ENCODE measurements around the gene RNF31. TPM values are rescaled to one million over a fixed set of nuclear protein-coding genes. Genes with fewer than 3 reads are reported as not detected.

RNF31 gene
- total RNA-seq, 1 experiment from 2014 or later: 48.6 TPM

DNA sequence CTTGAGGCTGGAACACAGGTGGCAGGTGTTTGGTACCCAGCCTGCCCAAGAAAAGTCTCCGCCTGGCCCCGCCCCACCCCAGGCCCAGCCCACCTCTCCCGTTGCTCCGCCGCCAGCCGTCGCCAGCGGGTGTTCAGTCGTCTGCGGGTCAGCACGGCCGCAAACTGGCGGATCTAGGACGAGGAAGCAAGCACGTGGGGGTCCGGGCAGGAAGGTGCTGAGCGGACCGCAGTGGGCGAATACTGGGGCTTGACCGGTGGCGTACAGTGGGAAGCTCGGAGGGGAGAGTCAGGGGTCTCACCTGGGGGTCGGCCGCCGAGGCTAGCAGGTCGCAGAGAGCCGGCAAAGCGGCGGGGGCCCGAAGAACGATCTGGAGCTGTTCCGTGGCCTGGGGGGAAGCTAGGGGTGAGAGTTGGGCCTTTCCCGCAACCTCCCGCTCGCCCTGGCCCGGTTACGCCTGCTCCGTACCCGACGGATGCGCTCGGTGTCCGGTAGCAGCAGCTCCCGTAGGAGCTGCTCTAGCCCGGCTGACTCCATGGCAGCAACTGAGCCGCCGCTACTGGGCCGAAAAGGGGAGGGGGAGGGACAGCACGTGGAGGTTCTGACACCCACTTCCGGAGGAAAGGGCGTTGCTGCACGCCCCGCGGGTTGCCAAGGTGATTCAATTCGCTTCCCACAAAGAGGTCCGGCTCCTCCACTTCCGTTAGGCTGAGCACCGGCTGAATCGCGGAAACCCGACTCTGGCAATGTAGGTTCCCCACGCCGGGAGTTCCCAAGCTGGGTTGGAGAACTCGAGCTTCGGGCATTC is 41.2 kb downstream of the RNF31 start, which contains the start of gene IPO4:
Gene IPO4, minus strand, starts transcription at position 566 of the 808 bp plus-strand sequence. Its CDS starts 29 bp downstream, at position 537.
- DNase-seq (ENCODE audit: low read depth, low spot score) (peak; percentile 69), ATAC-seq (peak; percentile 93)
- 0 out of 2 replicates have a peak, but pooled peaks cover 10% of the 10 kb centered on the region for H3K4me1 ChIP-seq (ENCODE audit: control insufficient read depth, insufficient read depth, low read length)
- ChIA-PET POLR2A (interaction anchor here (1.0 kb wide), 1 partner anchor 54 kb away, joined by 6 read pairs; the partner anchor contains the start of gene TINF2), CTCF (no interaction called here)
- H3K27ac ChIP-seq (ENCODE audit: low read length): peak within 1 kb of the TSS; percentile 83
- no peaks in the 10 kb centered on the region for H3K9me3 ChIP-seq (ENCODE audit: control insufficient read depth, insufficient read depth, low read depth, low read length)
- H3K4me3 ChIP-seq (ENCODE audit: low read depth in 2 of 2, low read length in 2 of 2): peak within 1 kb of the TSS; percentile 81 to 82
- TF ChIP-seq SIN3A (IDR thresholded peaks at IDR 0.05; ENCODE audit: borderline replicate concordance, insufficient read depth, low read depth, low read length) (peak; percentile 94), POLR2AphosphoS5 (IDR thresholded peaks at IDR 0.05; ENCODE audit: low read depth, low read length) (peak; percentile 90)
- TF ChIP-seq, protein P1, sequence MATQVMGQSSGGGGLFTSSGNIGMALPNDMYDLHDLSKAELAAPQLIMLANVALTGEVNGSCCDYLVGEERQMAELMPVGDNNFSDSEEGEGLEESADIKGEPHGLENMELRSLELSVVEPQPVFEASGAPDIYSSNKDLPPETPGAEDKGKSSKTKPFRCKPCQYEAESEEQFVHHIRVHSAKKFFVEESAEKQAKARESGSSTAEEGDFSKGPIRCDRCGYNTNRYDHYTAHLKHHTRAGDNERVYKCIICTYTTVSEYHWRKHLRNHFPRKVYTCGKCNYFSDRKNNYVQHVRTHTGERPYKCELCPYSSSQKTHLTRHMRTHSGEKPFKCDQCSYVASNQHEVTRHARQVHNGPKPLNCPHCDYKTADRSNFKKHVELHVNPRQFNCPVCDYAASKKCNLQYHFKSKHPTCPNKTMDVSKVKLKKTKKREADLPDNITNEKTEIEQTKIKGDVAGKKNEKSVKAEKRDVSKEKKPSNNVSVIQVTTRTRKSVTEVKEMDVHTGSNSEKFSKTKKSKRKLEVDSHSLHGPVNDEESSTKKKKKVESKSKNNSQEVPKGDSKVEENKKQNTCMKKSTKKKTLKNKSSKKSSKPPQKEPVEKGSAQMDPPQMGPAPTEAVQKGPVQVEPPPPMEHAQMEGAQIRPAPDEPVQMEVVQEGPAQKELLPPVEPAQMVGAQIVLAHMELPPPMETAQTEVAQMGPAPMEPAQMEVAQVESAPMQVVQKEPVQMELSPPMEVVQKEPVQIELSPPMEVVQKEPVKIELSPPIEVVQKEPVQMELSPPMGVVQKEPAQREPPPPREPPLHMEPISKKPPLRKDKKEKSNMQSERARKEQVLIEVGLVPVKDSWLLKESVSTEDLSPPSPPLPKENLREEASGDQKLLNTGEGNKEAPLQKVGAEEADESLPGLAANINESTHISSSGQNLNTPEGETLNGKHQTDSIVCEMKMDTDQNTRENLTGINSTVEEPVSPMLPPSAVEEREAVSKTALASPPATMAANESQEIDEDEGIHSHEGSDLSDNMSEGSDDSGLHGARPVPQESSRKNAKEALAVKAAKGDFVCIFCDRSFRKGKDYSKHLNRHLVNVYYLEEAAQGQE (IDR thresholded peaks at IDR 0.05; ENCODE audit: insufficient read depth in 1 of 2, low read depth in 2 of 2, low read length in 1 of 2): 0 out of 4 replicates have a peak, but pooled peaks of 1 of the 2 experiments have one; percentile 20
- TF ChIP-seq, protein P2, sequence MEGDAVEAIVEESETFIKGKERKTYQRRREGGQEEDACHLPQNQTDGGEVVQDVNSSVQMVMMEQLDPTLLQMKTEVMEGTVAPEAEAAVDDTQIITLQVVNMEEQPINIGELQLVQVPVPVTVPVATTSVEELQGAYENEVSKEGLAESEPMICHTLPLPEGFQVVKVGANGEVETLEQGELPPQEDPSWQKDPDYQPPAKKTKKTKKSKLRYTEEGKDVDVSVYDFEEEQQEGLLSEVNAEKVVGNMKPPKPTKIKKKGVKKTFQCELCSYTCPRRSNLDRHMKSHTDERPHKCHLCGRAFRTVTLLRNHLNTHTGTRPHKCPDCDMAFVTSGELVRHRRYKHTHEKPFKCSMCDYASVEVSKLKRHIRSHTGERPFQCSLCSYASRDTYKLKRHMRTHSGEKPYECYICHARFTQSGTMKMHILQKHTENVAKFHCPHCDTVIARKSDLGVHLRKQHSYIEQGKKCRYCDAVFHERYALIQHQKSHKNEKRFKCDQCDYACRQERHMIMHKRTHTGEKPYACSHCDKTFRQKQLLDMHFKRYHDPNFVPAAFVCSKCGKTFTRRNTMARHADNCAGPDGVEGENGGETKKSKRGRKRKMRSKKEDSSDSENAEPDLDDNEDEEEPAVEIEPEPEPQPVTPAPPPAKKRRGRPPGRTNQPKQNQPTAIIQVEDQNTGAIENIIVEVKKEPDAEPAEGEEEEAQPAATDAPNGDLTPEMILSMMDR (IDR thresholded peaks at IDR 0.05): no peak
- 0 out of 2 replicates have a peak, but pooled peaks cover 2% of the 10 kb centered on the region for H3K36me3 ChIP-seq (ENCODE audit: control insufficient read depth, insufficient read depth, low read length)
- in situ Hi-C loops (cut with HindIII; ENCODE audit: low pct_unique_long_range_greater_than_20kb, low sequenced_read_pairs) (no loop called here), intact Hi-C loops (cut with micrococcal nuclease; ENCODE audit: unreplicated experiment) (no loop called here)
- BruUV-seq (replicated peaks): no TSS peak
- no peaks in the 10 kb centered on the region for H3K27me3 ChIP-seq (ENCODE audit: control insufficient read depth, insufficient read depth, low read length)

DNA sequence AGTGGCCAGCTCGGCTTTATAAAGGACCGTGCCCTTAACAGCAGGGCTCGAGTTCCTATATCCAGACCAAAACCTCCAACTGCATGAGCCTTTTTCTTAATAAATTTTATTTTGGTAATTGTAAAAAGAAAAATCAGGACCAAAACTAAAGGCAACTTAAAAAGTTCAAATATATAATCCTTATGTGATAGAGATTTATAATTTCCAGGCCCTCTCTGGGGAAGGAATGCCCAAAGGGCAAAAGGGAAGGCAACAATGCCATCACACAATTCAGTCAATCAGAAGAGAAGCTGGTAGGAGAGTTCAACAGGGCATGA is 41.7 kb downstream of the RNF31 start:
- no peak for DNase-seq (ENCODE audit: low read depth, low spot score)
- Histone ChIP-seq H3K9me3 (ENCODE audit: control insufficient read depth, insufficient read depth, low read depth, low read length) (no peaks in the 10 kb centered on the region), H3K4me1 (ENCODE audit: control insufficient read depth, insufficient read depth, low read length) (peaks cover 10% of the 10 kb centered on the region; the same call in 1 of the 2 replicates), H3K4me3 (ENCODE audit: low read depth in 2 of 2, low read length in 2 of 2) (peak overlapping the region; percentile 81 to 82), H3K36me3 (ENCODE audit: control insufficient read depth, insufficient read depth, low read length) (peaks cover 2% of the 10 kb centered on the region; the same call in 1 of the 2 replicates), H3K27me3 (ENCODE audit: control insufficient read depth, insufficient read depth, low read length) (no peaks in the 10 kb centered on the region), H3K27ac (ENCODE audit: low read length) (peak overlapping the region; percentile 83)
- POLR2A ChIA-PET: interaction anchor here (1.0 kb wide), 1 partner anchor 53 kb away, joined by 6 read pairs; the partner anchor contains the start of gene TINF2
- in situ Hi-C loops (cut with HindIII; ENCODE audit: low pct_unique_long_range_greater_than_20kb, low sequenced_read_pairs) (no loop called here), intact Hi-C loops (cut with micrococcal nuclease; ENCODE audit: unreplicated experiment) (no loop called here)
- CTCF ChIA-PET: no interaction called here
- TF ChIP-seq, protein P2 (IDR thresholded peaks at IDR 0.05): no peak
- TF ChIP-seq, protein P1 (IDR thresholded peaks at IDR 0.05; ENCODE audit: insufficient read depth in 1 of 2, low read depth in 2 of 2, low read length in 1 of 2): no peak
- TF ChIP-seq POLR2AphosphoS5 (IDR thresholded peaks at IDR 0.05; ENCODE audit: low read depth, low read length) (no peak), TCF7L2 (IDR thresholded peaks at IDR 0.05; ENCODE audit: low read depth, low read length) (no peak), SIN3A (IDR thresholded peaks at IDR 0.05; ENCODE audit: borderline replicate concordance, insufficient read depth, low read depth, low read length) (no peak)
- ATAC-seq: no peak
- BruUV-seq (replicated peaks): TSS peak; percentile 83
